ENCODE measurements around the gene SLC25A42. TPM values are rescaled to one million over a fixed set of nuclear protein-coding genes. Genes with fewer than 3 reads are reported as not detected.
"Not testable (repeated sequence)": the region's sequence is repeated elsewhere in the genome, so short reads cannot be mapped to it uniquely, and the experiment has no call there.

The SLC25A42 gene
- total and polyA plus RNA-seq, 2 donors (not counting 3 experiments of a cell fraction or from before 2014, with no cell fraction given): 6.2 to 6.3 TPM

DNA sequence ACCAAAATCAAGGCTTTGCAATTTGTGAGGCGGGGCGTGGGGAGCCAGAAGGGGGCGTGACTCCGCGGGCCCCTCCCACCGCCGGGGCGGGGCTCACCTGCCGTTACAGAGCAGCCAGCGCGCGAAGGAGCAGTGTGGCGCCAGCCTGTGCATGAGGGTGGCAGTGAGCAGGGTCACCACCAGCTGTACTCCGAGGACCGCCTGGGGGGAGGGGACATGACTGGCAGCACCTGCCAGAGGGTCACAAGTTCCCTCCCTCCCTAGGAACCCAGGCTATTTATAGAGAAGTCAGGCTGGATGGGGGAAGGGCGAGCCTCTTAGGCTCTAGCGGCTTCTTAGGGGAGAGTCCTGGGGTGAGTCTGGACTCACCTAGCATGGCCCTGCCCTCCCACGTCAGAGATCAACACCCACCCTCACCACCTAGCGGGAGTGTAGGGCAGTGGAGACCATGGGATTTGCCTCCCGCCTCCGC, 70.9 kb downstream of the SLC25A42 start:
- FAIRE-seq (no peak), DNase-seq (ENCODE audit: low read depth, low spot score) (no peak)
- ChIA-PET POLR2A (no interaction called here), CTCF (interaction anchor here (0.7 kb wide), 1 partner anchor 11 kb away, joined by 3 read pairs; no protein-coding TSS in a partner anchor)
- H3K9ac ChIP-seq (replicated peaks; ENCODE audit: extremely low read depth, insufficient read depth, low read length): no peak overlapping the region
- intact Hi-C loops (cut with micrococcal nuclease) (no loop called here), dilution Hi-C loops (cut with MboI; ENCODE audit: extremely low pct_ligation_motif_present, low sequenced_read_pairs) (no loop called here)
- no TSS peak for BruUV-seq (replicated peaks)
- peaks cover 8% of the 10 kb centered on the region for H3K4me1 ChIP-seq (ENCODE audit: control insufficient read depth, extremely low read depth, insufficient read depth, low read length)
- H3K27me3 ChIP-seq (ENCODE audit: control insufficient read depth in 2 of 2, insufficient read depth in 2 of 2, low read length in 2 of 2): no peaks in the 10 kb centered on the region
- H3K79me2 ChIP-seq (ENCODE audit: control insufficient read depth, insufficient read depth, low read length): no peaks in the 10 kb centered on the region
- no peaks in the 10 kb centered on the region for H4K20me1 ChIP-seq (replicated peaks; ENCODE audit: control insufficient read depth, extremely low read depth, insufficient read depth, low read length)
- no peaks in the 10 kb centered on the region for H3K9me1 ChIP-seq (replicated peaks; ENCODE audit: control insufficient read depth, extremely low read depth, insufficient read depth, low read length)
- TF ChIP-seq POLR2A (IDR thresholded peaks at IDR 0.05; ENCODE audit: low read depth, low read length): no peak
- no peak overlapping the region for H2AFZ ChIP-seq (ENCODE audit: low read depth, low read length)
- H3K4me3 ChIP-seq (replicated peaks in 1 of 3; ENCODE audit: insufficient read depth in 1 of 3, low read depth in 1 of 3, low read length in 3 of 3): no peak overlapping the region
- no peaks in the 10 kb centered on the region for H3K36me3 ChIP-seq (ENCODE audit: control insufficient read depth in 2 of 2, extremely low read depth in 1 of 2, insufficient read depth in 2 of 2, low read length in 2 of 2)
- no peaks in the 10 kb centered on the region for H3K9me3 ChIP-seq (replicated peaks; ENCODE audit: control insufficient read depth, insufficient read depth, low read length)
- H3K4me2 ChIP-seq (ENCODE audit: insufficient read depth, low read length): no peak overlapping the region
- no peak overlapping the region for H3K27ac ChIP-seq (ENCODE audit: insufficient read depth, low read depth, low read length)

- H3K4me2 ChIP-seq (ENCODE audit: insufficient read depth, low read length); H3K4me3 ChIP-seq (replicated peaks in 1 of 3; ENCODE audit: insufficient read depth in 1 of 3, low read depth in 1 of 3, low read length in 3 of 3); H4K20me1 ChIP-seq (replicated peaks; ENCODE audit: control insufficient read depth, extremely low read depth, insufficient read depth, low read length); H3K9me1 ChIP-seq (replicated peaks; ENCODE audit: control insufficient read depth, extremely low read depth, insufficient read depth, low read length); H3K79me2 ChIP-seq (ENCODE audit: control insufficient read depth, insufficient read depth, low read length); DNase-seq (ENCODE audit: low read depth, low spot score); H2AFZ ChIP-seq (ENCODE audit: low read depth, low read length); H3K27me3 ChIP-seq (ENCODE audit: control insufficient read depth in 2 of 2, insufficient read depth in 2 of 2, low read length in 2 of 2); H3K9me3 ChIP-seq (replicated peaks; ENCODE audit: control insufficient read depth, insufficient read depth, low read length); H3K36me3 ChIP-seq (ENCODE audit: control insufficient read depth in 2 of 2, extremely low read depth in 1 of 2, insufficient read depth in 2 of 2, low read length in 2 of 2); H3K9ac ChIP-seq (replicated peaks; ENCODE audit: extremely low read depth, insufficient read depth, low read length); H3K4me1 ChIP-seq (ENCODE audit: control insufficient read depth, extremely low read depth, insufficient read depth, low read length); H3K27ac ChIP-seq (ENCODE audit: insufficient read depth, low read depth, low read length); intact Hi-C loops (cut with micrococcal nuclease); FAIRE-seq; dilution Hi-C loops (cut with MboI; ENCODE audit: extremely low pct_ligation_motif_present, low sequenced_read_pairs): not testable (repeated sequence)
- ChIA-PET CTCF (interaction anchor here (0.7 to 0.9 kb wide), 2 partner anchors 61 to 161 kb away, joined by 3 to 4 read pairs; no protein-coding TSS in a partner anchor), POLR2A (interaction anchor here (0.7 kb wide), 1 partner anchor 21 kb away, joined by 4 read pairs; no protein-coding TSS in a partner anchor)
- BruUV-seq (replicated peaks): TSS peak; percentile 37
Measured at GRCh38 chr19:19135713-19136112, 71.9 kb downstream of the SLC25A42 start.
